HG03521 (cell line): ENCODE data around the gene CCDC73.
"Not testable (repeated sequence)": the region's sequence is repeated elsewhere in the genome, so short reads cannot be mapped to it uniquely, and the experiment has no call there.

ENCODE experiments used
- ATAC-seq: cut with Tn5 transposase; IDR thresholded peaks from one replicate; pipeline ENCODE4 v1.9.1; 2021; ENCODE audit warnings: mild to moderate bottlenecking, moderate library complexity; ENCODE audit not compliant: unreplicated experiment

CCDC73 gene

GRCh38 chr11:32794439-32794838 is at the start of gene CCDC73:
CCDC73 (minus strand) TSS chr11:32794662; CDS start chr11:32760243, 34,419 bp downstream.
- no peak for ATAC-seq

- no peak for ATAC-seq
Measured at GRCh38 chr11:32843544-32843943, 49.1 kb upstream of the CCDC73 start.

GRCh38 chr11:32840587-32840986 is 46.1 kb upstream of the CCDC73 start:
- ATAC-seq, result no peak

GRCh38 chr11:32839308-32839707 is 44.8 kb upstream of the CCDC73 start:
- no peak for ATAC-seq

GRCh38 chr11:32838505-32839274 is 44.2 kb upstream of the CCDC73 start:
- ATAC-seq, result no peak

- no peak for ATAC-seq
Measured at GRCh38 chr11:32836946-32837345, 42.5 kb upstream of the CCDC73 start.

- ATAC-seq, result no peak
Measured at GRCh38 chr11:32833921-32834320, 39.5 kb upstream of the CCDC73 start.

GRCh38 chr11:32831221-32831620 is 36.8 kb upstream of the CCDC73 start:
- ATAC-seq, result no peak

GRCh38 chr11:32830796-32831195 is 36.3 kb upstream of the CCDC73 start:
- no peak for ATAC-seq

- no peak for ATAC-seq
Measured at GRCh38 chr11:32830413-32830738, 35.9 kb upstream of the CCDC73 start.

- peak; percentile 81 for ATAC-seq
Measured at GRCh38 chr11:32829680-32830412, 35.4 kb upstream of the CCDC73 start, which contains the start of gene PRRG4. PRRG4 (plus strand) TSS chr11:32829927; CDS start chr11:32830530, 603 bp downstream.

- no peak for ATAC-seq
Measured at GRCh38 chr11:32829157-32829679, 34.8 kb upstream of the CCDC73 start.

GRCh38 chr11:32827276-32827675 is 32.8 kb upstream of the CCDC73 start:
- no peak for ATAC-seq

- no peak for ATAC-seq
Measured at GRCh38 chr11:32826113-32826512, 31.7 kb upstream of the CCDC73 start.

- not testable (repeated sequence) for ATAC-seq
Measured at GRCh38 chr11:32823617-32824016, 29.2 kb upstream of the CCDC73 start.

- ATAC-seq, result no peak
Measured at GRCh38 chr11:32821917-32822560, 27.6 kb upstream of the CCDC73 start.

GRCh38 chr11:32821517-32821916 is 27.1 kb upstream of the CCDC73 start:
- ATAC-seq, result no peak

- no peak for ATAC-seq
Measured at GRCh38 chr11:32820497-32820896, 26.0 kb upstream of the CCDC73 start.

GRCh38 chr11:32819187-32819586 is 24.7 kb upstream of the CCDC73 start:
- ATAC-seq, result no peak

GRCh38 chr11:32817852-32818183 is 23.4 kb upstream of the CCDC73 start:
- ATAC-seq, result no peak

GRCh38 chr11:32817181-32817851 is 22.9 kb upstream of the CCDC73 start:
- no peak for ATAC-seq
